Central memory CD4-positive, alpha-beta T cell (primary cell): Measurements from ENCODE around the gene TRIM64.
"Not testable (repeated sequence)": the region's sequence is repeated elsewhere in the genome, so short reads cannot be mapped to it uniquely, and the experiment has no call there.

Source experiments
- DNase-seq: peaks from one replicate; pipeline ENCODE4 v3.0.0; 2022
- total RNA-seq, 3 experiments: gene quantifications; one replicate each; lab custom pipeline; 2026; lab: John Stamatoyannopoulos, UW

TRIM64 gene, protein sequence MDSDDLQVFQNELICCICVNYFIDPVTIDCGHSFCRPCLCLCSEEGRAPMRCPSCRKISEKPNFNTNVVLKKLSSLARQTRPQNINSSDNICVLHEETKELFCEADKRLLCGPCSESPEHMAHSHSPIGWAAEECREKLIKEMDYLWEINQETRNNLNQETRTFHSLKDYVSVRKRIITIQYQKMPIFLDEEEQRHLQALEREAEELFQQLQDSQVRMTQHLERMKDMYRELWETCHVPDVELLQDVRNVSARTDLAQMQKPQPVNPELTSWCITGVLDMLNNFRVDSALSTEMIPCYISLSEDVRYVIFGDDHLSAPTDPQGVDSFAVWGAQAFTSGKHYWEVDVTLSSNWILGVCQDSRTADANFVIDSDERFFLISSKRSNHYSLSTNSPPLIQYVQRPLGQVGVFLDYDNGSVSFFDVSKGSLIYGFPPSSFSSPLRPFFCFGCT
- total RNA-seq: 0 reads per million in 3 experiments

DNA sequence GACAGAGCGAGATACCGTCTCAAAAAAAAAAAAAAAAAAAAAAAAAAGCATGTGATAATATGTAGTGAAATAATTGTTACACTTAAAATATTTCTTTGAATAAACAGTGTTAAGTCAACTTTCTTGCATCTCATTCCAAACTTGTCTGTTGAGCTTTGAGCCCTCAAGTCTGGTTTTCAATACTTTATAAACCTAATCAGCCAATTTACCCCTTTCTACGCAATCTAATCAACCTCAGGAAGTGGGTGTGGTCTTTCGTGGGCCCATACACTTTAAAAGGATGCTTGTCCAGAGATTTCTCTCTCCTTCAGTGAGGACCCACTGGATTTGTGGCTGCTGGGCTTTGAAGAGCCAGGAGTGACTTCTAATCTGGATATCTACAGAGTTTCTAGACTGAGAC lies at the start of gene TRIM64:
TRIM64 (plus strand) TSS at position 301 of the 400 bp plus-strand sequence. CDS start 2,467 bp downstream, outside the sequence.
- DNase-seq: not testable (repeated sequence)

DNA sequence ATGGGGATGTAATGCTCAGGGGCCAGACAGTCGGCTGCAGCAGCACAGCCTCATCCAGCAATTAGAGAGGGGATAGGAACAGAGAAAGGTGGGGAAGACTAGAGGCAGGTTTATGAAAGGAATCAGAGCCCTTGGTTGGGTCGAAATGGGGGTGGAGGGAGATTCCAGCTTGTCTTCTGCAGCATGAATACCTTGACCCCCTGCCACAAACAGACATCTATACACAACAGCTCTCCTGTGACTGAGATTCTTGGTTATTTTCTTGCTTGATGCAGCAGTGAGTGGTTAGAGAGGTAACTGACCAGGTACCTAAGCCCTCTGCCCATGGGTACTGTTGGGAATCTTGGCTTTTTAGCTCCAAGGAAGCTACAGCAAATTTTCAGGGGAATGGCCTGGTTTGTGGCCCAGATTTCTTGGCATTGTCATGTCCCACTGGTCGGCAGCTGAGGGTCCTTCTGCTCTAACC lies 43.6 kb upstream of the TRIM64 start, which contains the start of gene TRIM49D1:
TRIM49D1 (minus strand) TSS at position 51 of the 466 bp plus-strand sequence. CDS start 4,535 bp downstream, outside the sequence.
- no peak for DNase-seq

DNA sequence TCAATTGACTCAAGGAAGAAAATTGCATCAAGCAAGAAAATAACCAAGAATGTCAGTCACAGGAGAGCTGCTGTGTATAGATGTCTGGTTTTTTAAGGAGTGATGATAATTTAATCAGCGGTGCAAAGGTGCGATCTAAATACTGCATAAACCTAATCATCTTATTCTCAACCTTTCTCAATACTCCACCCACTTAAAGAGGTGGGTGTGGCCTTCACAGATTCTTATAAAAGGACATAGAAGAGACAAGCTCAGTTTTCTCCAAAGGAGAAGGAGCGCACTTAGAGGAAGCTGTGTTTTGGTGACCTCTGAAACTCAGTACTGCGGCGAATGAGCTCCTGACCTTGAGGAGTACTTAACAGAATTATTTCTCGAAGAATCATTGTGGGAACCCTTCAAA lies 42.1 kb upstream of the TRIM64 start, which contains the start of gene TRIM49D2:
TRIM49D2 (plus strand) TSS at position 301 of the 400 bp plus-strand sequence. CDS start 2,698 bp downstream, outside the sequence.
- DNase-seq: not testable (repeated sequence)

DNA sequence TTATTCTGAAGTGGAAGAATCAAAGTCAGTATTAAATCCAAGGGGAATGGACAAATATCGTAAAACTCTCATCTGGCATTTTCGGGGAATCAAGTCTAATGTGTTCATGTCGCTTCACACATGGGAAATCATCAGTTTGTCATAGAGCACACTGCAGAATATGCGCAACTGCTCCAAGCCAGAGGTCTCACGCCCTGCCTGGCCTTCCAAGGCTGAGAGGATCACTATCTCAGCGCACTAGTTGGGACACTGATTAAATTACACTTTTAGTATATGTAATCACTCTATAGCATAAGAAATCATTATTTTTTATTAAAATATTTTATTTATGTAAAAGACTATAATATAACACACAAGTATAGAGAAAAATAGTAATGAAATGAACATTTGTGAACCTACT lies 5.0 kb upstream of the TRIM64 start:
- DNase-seq: not testable (repeated sequence)
